HG02642 (cell line): ENCODE data around the gene USP53.
A peak's percentile ranks its signal among the peaks of the same experiment; 100 is the strongest.
"Not testable (repeated sequence)": the region's sequence is repeated elsewhere in the genome, so short reads cannot be mapped to it uniquely, and the experiment has no call there.

Source experiments
- ATAC-seq: cut with Tn5 transposase; IDR thresholded peaks from one replicate; pipeline ENCODE4 v1.9.1; 2021; ENCODE audit warnings: mild to moderate bottlenecking; ENCODE audit not compliant: unreplicated experiment, poor library complexity

USP53 gene

DNA sequence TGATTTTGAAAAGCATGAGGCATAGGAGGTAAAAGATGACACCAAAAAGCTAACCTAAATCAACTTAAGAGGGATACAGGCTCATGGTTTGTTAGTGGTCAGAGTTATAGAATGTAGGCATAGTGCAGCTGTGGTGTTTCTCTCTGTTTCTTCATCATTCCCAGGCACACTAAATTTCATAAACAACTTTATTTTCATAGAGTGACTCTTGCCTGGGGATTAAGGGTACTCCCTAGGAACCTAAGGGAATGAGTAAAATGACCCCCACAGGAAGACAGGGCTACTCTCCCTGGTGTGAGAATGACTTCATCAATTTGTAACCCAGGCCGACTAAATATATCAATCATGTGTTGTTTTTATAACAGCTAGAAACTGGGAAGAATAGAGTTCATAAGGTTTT lies 98.3 kb downstream of the USP53 start:
- ATAC-seq: no peak

DNA sequence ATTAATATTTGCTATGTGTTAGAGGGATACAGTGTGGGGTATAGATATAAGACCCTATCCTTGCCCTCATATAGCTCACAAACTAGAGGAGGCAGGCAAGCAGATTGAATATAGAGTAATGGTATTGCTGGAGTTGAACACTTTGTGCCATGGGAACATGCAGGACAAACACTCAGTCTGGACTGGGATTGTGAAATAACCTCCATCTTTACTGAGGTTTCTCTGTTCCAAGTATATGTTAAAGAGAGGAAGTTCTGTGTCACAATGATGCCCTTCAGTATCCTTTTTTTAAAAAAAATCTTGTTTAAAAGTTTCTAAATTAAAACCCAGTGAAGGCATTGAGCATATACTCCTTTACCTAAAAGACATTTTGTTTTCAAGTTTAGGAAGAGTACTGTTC lies 100.7 kb downstream of the USP53 start:
- no peak for ATAC-seq

DNA sequence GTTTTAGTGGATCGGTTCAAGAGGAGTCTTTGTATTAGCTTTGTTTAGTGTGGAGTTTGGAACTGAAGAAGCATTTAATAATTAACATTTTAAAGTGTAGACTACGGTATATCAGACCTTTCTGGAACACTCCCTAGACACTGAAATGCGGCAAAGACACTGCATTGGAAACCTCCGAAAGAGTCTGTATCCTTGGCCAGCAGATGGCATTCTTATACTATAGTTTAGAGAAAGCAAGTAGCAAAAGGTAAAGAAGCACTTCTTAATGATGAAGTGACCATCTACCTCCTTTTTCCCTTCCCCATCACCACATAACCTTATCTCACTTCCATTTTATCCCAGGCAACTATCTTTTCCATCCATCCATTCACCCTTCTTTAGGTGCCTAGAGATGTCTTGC lies 101.8 kb downstream of the USP53 start:
- ATAC-seq: peak; percentile 70

DNA sequence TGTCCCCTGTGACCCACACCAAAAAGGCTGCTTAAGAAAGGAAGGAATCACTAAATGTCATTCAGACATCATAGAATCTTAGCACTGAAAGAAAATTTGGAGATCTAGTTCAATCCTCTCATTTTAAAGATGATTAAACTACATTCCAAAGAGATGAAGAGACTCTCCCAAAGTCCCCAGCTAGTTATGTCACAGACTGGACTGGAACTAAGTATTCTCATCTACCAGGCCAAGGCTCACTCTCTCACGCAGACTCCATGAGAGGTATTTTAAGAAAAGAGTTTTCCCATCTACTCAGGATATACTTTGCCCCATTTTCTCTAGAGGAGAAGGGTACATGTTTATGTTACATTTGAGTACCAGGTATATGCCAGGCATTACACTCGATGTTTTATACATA lies 102.5 kb downstream of the USP53 start:
- ATAC-seq: no peak

DNA sequence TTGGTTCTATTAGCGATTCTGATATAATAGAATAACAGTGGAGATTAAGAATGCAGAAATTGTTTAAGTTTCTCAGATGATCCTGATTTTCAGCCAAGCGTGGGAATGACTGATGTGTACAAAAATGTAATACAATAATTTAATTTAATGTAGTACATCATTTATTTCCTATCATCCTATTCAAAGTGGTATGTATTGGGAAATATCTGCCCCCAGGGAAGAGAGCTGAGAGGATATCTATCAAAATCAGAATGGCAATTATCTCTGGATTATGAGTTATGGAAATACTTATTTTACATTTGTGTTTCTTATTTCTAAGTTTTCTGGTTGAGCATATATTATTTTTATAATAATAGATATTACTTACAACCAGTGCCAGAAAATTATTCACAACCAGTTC lies 105.5 kb downstream of the USP53 start:
- ATAC-seq: no peak

DNA sequence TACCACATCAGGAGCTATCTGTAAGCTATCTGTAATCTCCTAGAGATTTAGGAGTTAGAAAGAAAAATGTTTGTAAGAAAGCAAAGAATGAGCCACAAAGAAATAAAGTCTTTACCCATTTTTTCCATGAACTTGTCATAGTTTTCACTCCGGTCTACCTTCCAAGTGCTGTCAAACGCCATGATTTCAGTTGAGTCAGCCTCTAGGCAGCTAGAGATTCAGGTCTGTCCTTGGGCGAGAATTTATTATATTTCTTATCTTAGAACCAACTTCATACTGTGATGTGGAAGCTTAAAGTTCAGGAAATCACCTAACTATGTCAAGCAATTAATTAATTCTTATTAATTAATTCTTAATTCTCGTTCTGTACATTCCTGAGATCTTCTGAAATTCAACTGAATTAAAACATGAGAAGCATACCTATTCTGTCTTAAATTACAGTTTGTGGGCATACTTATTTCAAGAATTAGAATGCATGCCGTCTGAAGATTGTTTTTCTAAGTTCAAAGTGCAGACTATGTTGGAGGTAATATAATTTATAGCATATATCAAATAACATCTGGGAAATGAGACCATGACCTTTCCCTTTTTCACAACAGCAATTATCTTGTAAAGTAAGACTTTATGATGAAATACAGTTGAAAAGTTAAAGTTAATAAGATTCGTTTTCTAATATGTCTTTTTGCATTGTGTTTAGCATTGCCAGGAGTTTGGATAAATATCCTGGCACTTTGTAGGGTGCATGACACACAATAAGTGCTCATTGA lies 109.6 kb downstream of the USP53 start, which contains the start of gene FABP2:
FABP2 (minus strand) TSS at position 218 of the 767 bp plus-strand sequence; CDS start at position 182, 36 bp downstream.
- no peak for ATAC-seq

DNA sequence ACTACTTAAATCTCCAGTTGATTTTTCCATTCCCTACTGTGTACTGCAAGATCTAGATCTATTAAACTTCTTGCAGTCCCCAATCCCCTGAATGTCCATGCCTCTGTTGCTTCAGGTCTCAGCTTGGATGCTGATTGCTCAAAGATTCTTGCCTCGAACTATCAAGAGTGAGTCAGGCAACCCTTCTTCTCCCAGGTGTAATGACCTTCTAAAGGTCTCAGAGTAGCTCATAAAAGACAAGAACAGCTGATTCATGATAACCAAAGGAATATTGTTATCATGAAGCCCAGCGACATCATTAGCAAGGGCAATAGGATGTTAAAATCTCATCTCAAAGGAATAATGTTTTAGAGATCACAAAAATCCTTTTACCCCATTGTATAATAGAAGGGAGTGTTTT lies 116.2 kb downstream of the USP53 start:
- no peak for ATAC-seq

DNA sequence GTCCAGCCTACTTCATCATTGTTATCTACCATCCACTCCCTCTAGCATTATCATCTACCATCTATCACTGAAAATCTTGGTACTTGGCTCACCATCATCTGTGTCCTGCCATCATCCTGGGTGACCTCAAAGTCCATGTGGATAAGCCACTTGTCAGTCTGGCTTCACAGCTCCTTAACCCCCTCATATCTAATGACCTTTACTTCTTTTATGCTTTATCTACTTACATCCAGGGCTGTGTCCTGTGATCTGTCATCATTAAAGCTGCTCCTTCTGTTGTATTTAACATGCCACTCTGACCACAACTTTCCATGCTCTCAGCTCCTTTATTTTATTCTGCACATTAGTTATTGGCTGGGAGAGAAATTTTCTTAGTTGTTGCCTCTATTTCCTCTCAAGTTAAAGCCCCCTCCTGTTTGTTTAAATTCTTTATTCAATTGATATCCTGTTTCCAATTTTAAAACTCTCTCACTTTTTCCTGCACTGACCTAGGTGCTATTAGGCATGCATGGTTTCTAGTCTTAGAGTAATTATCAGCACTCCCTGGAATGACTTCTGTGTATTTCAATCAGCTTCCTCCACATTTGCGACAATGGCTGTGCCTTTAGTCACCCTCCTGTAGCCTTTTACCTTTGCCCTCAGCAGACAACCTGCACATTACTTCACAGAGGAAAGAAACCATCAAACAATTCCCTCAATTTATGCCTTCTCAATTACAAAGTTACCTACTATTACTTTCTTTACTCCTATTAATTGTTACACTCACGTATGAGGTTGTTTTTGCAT lies 117.5 kb downstream of the USP53 start:
- ATAC-seq: no peak

DNA sequence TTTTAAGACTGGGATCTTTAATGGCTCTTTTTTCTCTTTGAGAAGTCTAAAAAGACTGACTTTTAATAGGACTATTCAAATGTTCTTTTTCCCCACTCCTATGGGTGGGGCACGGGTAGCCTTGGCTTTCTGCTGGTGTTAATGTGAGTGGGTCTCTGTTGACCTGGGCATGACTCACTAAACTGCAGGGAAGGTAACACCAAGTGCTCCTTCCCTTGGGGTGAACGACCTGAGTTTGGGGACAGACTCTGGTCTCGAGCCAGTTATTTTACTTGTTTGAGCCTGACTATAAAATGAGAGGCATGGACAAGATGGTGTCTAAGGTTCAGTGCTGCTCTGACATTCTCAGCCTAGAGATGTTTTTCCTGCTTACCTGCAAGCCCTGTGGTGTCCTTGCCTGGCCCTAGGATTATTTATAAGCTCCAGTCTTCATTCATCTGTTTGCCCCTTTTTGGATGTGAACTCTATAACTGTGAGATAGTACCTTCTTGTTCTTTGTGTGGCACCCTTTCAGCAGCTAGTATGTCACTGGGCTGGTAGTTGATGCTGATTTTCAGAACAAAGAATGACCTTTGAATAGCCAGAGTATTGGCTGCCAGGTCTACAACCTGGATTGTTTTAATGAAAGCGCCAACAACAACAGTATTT lies 123.9 kb downstream of the USP53 start:
- not testable (repeated sequence) for ATAC-seq

DNA sequence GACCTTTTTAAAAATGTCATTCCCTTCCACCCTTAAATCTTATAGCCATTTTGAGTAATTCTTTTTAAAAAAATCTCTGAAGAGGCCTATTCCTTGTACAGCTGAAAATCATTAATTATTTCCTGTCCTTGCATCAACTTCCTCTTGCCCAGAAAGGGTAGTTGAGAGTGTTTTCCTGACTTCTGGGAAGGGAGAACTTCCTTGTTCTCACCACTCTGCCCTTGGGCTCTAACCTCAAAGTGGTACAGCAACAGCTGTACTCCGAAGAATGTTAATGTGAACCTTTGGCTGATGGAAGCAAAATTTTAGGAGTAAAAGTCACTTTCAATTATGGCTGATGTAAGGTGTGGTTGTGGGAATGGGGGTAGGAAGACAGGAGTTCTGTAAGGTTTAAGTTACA lies 124.5 kb downstream of the USP53 start:
- ATAC-seq: no peak

DNA sequence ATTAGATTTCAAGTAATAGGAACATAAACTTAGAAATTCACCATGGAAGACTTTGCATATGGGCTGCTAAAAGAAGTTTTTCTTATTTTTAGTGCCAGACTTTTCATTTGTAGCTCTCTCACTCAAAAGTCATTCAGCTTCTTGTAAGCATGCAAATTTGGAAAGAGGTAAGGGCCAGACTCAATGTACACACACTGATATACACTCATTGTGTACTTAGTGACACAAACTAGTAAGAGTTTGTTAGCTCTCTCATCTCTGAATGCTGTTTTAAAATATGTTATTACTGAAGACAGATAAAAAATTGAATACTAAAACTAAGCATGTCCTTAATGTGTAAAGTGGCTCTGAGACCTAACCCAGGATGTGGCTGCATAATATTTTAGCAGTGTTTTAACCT lies 127.4 kb downstream of the USP53 start:
- not testable (repeated sequence) for ATAC-seq

DNA sequence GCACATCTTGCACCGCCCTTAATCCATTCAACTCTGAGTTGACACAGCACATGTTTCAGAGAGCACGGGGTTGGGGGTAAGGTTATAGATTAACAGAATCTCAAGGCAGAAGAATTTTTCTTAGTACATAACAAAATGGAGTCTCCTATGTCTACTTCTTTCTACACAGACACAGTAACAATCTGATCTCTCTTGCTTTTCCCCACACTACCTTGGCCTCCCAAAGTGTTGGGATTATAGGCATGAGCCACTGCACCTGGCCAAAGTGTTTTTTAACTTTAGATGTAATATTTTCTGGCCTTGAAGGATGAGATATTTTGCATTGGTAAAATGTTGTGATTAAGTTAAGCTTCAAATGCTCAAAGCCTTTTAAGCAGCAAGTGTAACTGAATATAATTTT lies 130.8 kb downstream of the USP53 start:
- not testable (repeated sequence) for ATAC-seq
